ENCODE data around the gene PRIM1. TPM values are rescaled to one million over a fixed set of nuclear protein-coding genes. Genes with fewer than 3 reads are reported as not detected.
"Not testable (repeated sequence)": the region's sequence is repeated elsewhere in the genome, so short reads cannot be mapped to it uniquely, and the experiment has no call there.

The PRIM1 gene
- total RNA-seq, 2 donors from 2014 or later, result 3.7 to 4.7 TPM

DNA sequence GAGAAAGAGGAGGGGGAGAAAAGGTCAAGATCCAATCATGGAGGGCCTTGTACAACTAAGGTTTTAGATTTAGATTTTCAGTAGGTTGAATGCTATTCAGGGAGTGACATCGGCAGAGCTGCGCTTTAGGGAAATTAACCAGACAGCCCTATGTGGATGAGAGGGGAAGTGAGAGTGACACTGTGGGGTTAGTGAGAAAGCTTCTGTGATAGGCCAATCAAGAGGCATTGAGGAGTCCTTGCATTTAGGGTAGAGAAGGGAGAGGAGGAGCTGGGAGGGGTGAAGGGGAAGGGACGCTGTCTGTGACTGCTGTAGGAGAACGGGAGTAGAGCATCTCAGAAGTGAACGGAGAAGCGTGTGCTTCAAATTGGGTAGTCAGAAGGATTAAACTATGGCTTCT lies 14.4 kb upstream of the PRIM1 start:
- intact Hi-C loops (cut with DNase I), result no loop called here
- DNase-seq (ENCODE audit: low spot score), result no peak

DNA sequence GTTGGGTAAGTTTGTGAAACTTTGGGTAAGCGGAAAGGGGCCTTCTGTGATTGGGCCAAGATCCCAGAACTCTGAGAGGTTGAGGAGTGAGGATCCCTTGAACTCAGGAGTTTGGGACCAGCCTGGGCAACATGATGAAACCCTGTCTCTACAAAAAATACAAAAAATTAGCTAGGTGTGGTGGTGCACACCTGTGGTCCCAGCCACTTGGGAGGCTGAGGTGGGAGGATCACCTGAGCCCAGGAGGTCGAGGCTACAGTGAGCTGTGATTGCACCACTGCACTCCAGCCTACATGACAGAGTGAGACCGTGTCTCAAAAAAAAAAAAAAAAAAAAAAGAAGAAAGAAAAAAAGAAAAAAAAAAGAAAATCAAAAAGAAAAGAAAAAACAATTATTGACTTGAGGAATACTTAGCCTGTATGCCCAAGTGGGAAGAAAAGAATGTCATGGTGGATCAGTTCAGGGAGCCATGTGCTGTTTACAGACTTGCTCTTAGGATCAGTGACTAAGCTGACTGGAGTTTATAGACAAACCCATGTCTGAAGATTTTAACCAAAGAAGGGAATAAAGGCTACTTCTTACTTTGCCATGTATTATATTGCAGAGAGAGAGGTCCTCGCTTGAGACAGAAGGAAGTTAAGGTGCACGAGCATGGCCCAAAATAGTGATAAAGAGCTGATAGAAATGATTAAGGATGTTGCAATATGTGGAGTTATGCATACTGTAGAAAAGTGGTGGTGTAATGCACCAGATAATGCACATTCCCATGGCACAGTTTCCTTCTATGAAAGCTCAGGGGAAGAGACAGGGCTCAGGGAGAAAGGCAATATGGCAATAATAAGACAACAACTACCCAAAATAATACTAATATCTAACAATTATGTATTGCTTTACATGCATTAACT lies 11.9 kb upstream of the PRIM1 start:
- no peak for DNase-seq (ENCODE audit: low spot score)
- intact Hi-C loops (cut with DNase I), result loop anchor here in 1 of 2 donors (5.0 kb wide), 1 partner anchor 223 kb away; no protein-coding TSS in a partner anchor

DNA sequence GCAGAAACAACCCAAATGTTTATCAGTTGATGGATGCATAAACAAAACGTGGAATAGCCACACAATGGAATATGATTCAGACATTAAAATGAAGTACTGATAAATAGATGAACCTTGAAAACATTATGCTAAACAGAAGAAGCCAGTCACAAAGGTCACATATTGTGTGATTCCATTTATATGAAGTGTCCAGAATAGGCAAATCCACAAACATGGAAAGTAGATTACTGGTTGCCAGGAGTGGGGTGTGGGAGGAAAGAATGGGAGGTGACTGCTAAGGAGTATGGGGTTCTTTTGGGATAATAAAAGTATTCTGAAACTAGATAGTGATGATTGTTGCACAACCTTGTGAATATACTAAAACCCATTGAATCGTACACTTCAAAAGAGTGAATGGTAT lies 9.7 kb upstream of the PRIM1 start:
- intact Hi-C loops (cut with DNase I), result loop anchor here in 1 of 2 donors (5.0 kb wide), 1 partner anchor 225 kb away; no protein-coding TSS in a partner anchor
- DNase-seq (ENCODE audit: low spot score), result no peak

DNA sequence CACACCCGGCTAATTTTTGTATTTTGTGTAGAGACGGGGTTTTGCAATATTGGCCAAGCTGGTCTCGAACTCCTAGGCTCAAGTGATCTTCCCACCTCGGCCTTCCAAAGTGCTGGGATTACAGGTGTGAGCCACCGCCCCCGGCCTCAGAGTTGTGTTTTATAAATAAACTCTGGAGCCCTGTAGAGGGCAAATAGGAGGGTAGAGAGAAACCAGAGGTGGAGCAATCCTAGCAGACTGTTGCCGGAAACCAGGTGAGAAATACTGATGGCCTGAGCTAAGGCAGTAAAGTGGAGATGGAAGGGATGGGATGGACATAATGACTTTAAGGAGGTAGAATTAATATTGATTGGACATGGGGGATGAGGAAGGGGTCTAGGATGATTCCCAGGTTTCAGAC lies 8.3 kb upstream of the PRIM1 start:
- DNase-seq (ENCODE audit: low spot score), result no peak
- intact Hi-C loops (cut with DNase I), result loop anchor here in 1 of 2 donors (5.0 kb wide), 1 partner anchor 227 kb away; no protein-coding TSS in a partner anchor

DNA sequence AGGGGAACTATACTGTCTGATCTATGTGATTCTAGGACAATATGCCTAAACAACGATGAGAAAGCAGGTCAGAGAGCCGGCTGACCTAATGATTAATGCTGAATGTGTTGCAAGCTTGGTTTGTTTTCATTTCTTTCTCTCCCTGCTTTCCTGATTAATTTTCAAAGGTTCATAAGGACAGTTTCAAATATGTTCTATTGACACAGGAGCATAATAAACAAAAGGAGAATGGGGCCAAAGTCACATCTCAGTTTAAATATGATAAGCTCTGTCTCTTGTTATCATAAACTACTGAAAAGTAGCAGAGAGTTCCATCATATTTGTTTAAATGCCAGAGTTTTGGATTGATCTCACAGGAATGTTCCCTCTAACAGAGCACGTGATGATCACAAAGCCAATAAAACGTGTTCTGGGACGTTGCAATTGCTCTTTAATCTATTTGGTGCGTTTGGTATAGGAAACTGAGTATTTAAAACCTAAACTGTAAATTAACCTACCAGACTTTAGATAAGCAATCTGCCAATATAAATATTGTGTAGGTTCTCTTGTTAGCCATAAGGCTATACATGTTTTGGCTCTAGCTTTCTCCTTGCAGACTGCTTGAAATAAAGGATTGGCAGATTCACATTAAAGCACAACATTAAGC lies 7.3 kb upstream of the PRIM1 start:
- DNase-seq (ENCODE audit: low spot score), result no peak
- intact Hi-C loops (cut with DNase I), result loop anchor here (2.0 to 5.0 kb wide), 2 partner anchors 229 to 308 kb away; no protein-coding TSS in a partner anchor

DNA sequence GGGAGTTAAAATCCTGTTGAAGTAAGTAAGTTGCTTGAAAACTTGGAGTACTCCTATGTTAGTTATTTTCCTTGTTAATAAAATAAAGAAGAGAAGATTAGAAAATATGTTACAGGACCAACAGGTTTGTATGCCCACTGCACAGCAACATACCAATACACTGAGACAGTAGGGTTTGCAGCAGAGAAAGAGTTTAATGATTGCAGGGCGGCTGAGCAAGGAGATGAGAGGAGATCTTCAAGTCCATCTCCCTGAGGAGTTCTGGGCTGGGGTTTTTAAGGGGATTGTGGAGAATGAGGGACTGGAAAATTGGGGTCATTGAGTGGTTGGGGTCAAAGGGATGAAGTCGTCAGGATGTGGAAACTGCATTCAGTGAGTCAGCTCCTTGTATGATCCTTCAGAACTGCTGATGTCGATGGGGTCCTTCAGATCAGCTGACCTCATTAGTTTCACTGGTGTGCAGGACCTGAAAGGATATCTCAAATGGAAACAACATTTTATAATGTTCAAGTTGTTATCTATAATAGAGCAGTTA lies 6.7 kb upstream of the PRIM1 start:
- intact Hi-C loops (cut with DNase I), result loop anchor here (2.0 to 5.0 kb wide), 2 partner anchors 230 to 309 kb away; no protein-coding TSS in a partner anchor
- DNase-seq (ENCODE audit: low spot score), result no peak

DNA sequence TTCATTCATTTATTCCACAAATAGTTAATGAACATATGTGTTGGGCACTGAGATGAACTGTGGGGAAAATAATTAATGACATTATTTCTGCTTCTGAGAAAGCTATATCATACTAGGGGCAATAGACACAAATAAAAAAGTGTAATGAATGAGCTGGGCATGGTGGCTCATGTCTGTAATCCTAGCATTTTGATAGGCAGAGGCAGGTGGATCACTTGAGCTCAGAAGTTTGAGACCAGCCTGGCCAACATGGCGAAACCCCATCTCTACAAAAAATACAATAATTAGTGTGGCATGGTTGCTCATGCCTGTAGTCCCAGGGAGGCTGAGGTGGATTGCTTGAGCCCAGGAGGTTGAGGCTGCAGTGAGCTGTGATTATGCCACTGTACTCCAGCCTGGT lies 5.8 kb upstream of the PRIM1 start:
- intact Hi-C loops (cut with DNase I), result loop anchor here (1.0 to 5.0 kb wide), 3 partner anchors 32 to 309 kb away; no protein-coding TSS in a partner anchor

DNA sequence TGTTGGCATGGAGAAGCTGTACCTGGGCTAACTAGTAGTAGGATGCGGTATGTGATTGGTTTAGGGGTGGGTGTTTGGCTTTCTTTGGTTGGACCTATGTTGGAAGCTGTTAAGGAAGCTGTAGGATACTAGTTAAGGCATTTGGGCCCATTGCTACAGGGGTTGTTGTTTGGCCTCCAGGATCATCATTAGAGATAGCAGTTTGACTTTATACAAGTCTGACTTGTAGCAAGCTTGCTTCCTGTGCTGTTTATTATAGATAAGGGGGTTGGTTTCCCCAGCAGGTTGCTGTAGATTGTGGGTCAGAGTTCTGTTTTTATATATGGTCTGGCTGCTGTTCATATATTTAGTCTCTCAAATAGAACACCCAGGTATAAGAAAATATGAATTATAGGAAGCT lies 1.4 kb upstream of the PRIM1 start:
- DNase-seq (ENCODE audit: low spot score), result no peak
- intact Hi-C loops (cut with DNase I), result no loop called here

More for the DNA sequence above, 5.8 kb upstream of the PRIM1 start:
- DNase-seq (ENCODE audit: low spot score), result not testable (repeated sequence)

DNA sequence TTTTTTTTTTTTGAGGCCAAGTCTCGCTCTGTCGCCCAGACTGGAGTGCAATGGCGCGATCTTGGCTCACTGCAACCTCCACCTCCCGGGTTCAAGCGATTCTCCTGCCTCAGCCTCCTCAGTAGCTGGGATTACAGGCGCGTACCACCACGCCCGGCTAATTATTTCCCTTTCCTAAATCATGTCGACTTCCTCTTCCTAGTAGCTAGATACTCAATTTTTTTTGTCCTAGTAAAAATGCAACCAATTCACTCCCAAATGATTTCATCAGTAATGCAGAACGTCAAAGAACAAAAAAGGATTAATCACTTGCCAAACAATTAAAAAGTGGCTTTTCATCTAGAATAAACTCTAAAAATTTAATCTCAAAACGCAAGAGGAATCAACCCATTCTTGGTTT lies 1.5 kb downstream of the PRIM1 start:
- DNase-seq (ENCODE audit: low spot score); intact Hi-C loops (cut with DNase I): not testable (repeated sequence)

DNA sequence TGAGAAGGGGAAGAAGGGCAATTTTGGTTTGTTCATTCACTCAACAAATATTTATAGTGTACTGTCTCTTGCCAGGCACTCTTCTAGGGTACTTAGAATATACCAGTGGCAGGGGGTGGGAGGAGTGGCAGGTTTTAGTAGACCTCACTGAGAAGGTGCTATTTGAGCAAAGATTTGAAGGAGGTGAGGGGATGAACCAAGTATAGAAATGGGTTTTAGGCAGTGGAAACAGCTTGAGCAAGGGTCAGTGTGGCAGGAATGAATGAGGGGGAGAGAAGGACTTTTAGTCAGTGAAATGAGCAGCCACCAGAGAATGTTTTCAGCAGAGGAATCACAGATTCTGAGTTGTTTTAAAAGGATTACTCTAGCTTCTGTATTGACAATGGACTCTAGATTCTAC lies 2.3 kb downstream of the PRIM1 start:
- intact Hi-C loops (cut with DNase I), result no loop called here

DNA sequence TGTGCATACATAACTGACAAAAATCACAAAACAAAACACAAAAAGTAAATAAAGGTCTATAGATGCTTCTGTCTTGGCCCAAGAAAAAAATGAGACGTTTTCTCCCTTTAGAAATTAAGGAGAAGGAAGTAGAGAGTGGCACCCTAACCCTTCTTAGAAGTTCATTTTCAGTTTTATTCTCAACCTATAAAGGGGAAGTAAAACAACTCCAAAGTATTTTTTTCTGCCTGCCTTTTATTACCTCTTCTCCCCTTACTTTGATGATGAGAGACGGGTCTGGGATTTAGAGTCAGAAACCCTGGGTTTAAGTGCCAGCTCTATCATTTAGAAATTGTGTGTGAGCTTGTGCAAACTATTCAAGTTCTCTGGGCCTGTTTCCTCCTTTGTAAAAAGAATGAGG lies 2.8 kb downstream of the PRIM1 start:
- intact Hi-C loops (cut with DNase I), result no loop called here
- no peak for DNase-seq (ENCODE audit: low spot score)

More for the DNA sequence above, 2.3 kb downstream of the PRIM1 start:
- no peak for DNase-seq (ENCODE audit: low spot score)

DNA sequence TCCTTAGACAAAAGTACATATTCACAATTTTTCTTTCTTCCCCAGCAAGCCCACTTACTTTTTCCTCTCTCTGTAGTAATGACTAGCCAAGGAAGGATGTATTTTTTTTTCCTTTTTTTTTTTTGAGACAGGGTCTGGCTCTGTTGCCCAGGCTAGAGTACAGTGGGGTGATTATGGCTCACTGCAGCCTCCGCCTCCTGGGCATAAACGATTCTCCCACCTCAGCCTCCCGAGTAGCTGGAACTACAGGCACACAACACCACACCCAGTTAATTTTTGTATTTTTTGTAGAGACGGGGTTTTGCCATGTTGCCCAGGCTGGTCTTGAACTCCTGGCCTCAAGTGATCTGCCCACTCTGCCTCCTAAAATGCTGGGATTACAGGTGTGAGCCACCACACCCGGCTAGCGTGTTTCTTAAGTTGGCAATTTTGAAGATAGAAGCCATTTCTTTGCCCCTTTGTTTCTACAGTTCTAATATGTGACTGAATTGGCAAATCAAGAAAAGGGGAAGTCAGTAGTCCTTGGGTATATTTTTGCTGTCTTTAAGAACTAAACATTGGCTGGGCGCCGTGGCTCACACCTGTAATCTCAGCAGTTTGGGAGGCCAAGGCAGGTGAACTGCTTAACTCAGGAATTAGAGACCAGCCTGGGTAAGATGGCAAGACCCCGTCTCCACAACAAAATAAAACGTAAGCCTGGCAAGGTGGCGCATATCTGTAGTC lies 23.8 kb downstream of the PRIM1 start:
- intact Hi-C loops (cut with DNase I), result no loop called here
- no peak for DNase-seq (ENCODE audit: low spot score)

DNA sequence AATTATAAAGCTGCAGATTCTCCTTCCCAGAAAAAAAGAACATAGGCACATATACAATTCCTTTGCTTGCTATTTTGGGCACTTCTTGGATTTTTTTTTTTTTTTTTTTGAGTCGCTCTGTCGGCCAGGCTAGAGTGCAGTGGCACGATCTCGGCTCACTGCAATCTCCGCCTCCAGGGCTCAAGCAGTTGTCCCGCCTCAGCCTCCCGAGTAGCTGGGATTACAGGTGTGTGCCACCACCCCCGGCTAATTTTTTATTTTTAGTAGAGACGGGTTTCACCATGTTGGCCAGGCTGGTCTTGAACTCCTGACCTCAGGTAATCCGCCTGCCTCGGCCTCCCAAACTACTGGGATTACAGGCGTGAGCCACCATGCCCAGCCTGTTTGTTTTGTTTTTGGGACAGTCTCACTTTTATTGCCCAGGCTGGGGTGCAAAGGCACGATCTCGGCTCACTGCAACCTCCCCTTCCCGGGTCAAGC lies 25.9 kb downstream of the PRIM1 start:
- DNase-seq (ENCODE audit: low spot score), result not testable (repeated sequence)
- intact Hi-C loops (cut with DNase I), result loop anchor here in 1 of 2 donors (1.0 kb wide), 1 partner anchor 31 kb away; no protein-coding TSS in a partner anchor

DNA sequence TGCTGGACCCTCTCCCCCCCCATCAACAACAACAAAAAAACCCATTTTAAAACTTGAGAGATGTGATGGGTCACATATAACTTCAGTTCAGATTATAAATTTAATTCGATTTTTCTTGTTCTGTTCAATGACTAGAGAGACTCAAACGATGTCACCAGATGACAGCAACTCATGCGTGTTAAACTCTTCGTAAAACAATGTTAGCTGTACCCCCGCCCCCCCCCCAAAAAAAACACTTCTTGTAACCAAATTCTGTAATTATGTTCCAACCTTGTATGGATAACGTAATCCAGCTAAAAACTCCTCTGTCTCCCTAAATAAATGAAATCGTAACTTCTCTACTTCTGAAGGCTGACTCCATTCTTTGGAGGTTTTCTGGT lies 26.4 kb downstream of the PRIM1 start:
- no peak for DNase-seq (ENCODE audit: low spot score)
- intact Hi-C loops (cut with DNase I), result loop anchor here in 1 of 2 donors (1.0 kb wide), 1 partner anchor 32 kb away; no protein-coding TSS in a partner anchor

DNA sequence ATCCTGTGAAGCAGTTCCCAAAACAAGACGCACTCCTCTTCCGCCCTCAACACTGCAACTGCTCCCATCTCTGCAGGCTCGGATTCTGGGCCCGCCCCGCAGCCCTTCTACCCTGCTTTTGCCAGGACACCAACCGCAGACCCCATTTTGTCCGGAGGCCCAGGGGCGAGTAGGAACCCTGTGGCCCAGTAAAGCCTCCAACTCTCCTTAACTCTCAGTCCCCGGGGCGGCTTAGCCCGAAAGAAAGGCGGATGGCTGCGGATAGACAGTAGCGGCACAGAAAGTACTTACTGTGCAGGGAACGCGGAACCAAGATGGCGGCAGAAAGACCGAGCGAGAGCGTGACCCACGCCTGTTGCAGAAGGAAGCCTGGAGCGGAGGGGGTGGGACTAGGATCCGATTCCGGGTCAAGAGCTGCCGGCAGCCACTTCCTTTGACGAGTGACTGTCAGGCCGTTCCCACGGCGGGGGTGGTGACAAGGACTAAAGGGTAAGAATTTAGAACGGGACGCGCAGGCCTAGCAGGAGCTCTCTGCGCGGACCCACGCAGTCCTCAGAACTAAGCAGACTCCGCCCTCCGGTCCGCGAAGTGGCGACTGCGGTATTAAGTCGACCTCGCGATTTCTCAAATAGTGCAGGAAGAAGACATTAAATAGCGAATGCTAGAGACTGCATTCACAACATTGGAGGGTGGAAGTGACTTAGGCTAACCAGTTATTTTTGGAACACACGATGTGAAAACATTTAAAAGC lies 27.0 kb downstream of the PRIM1 start, which contains the start of gene NACA:
Gene NACA (minus strand): TSS at position 328 of the 751 bp plus-strand sequence. CDS start 778 bp downstream, outside the sequence.
- peak; percentile 100 for DNase-seq (ENCODE audit: low spot score)
- intact Hi-C loops (cut with DNase I), result no loop called here

DNA sequence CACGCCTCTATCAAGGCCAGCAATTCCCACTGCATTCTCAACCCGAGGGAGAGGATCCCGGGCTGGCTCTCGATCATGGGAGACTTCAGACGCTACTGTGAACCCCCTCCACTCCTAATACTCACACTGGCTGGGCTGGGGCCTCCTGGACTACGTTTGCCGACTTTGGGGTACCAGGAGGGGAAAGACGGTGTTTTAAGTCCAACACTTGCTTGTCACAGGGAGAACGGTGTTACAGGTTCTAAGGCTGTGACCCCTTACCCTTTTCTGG lies 27.5 kb downstream of the PRIM1 start:
- DNase-seq (ENCODE audit: low spot score), result no peak
- intact Hi-C loops (cut with DNase I), result no loop called here

DNA sequence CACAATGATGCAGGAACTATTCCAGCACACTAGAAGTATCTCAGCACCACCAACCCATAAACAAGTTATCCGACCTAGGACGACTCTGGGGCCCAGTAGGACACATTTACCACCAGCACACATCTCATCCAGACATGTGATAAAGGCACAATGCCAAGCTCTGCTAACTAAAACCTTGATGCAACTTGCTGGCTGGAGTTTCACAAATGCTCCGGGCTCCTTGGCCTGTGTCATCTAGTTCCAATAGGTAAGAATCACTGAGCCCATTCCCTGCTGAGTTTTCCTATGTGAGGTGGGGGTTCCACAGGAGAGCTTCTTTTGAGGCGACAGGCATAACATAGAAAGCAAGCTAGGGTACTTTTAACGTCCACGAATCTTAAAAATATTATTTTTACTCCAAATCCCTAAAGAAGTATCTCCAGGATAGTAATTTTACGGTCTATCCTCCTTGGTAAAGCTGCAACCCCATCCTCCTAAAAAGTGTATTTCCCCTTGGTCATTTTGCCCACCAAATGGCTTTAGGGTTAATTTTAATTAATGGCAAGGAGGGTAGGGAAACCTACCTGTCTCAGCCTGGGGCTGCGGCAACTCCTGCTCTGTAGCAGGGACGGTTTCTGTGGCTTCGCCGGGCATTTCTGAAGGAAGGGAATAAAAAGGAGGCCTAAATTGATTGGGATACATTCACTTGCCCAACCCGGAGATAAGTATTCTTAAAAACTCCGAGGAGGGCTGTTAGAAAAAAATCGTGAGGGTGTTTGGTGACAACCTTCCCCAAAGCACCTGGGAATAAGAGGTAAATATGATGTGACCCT lies 28.0 kb downstream of the PRIM1 start:
- intact Hi-C loops (cut with DNase I), result no loop called here
- no peak for DNase-seq (ENCODE audit: low spot score)

DNA sequence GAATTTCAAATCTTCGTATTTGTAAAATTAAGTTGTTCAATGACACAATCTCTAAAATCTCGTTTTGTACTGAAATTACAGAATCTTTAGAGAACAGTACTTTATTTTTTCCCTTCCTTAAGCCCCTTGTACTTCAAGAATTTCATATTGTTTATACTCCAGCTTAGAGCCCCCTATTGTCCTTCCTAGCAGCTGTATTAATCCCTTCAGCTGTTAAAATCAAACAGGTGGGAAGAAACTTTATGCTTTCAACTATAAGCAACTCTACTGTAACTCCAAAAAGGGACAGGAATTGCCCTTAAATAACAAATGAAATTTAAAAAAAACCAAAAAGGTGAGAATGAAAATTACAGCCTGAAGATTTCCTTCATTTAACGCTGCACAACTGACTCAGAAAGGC lies 28.8 kb downstream of the PRIM1 start:
- intact Hi-C loops (cut with DNase I), result no loop called here
- no peak for DNase-seq (ENCODE audit: low spot score)

All from posterior vena cava (tissue), 2 donors.